ACHN (cell line): ENCODE results near the gene RPS26.
A peak's percentile ranks its signal among the peaks of the same experiment; 100 is the strongest.
"Not testable (repeated sequence)": the region's sequence is repeated elsewhere in the genome, so short reads cannot be mapped to it uniquely, and the experiment has no call there.

Source experiments
- DNase-seq: peaks from one replicate; pipeline ENCODE4 v3.0.0-alpha.2; 2015
- in situ Hi-C: cut with HindIII; loops from 2 replicates; pipeline ENCODE4 v1.10.0; 2017; ENCODE audit warnings: low sequenced_read_pairs, low pct_ligation_motif_present, low pct_unique_long_range_greater_than_20kb

Gene RPS26

GRCh38 chr12:56018356-56018755 lies 23.4 kb upstream of the RPS26 start:
- in situ Hi-C loops = no loop called here

GRCh38 chr12:56020423-56021184 lies 21.1 kb upstream of the RPS26 start, which contains the start of gene IKZF4:
TSS of gene IKZF4 (plus strand) at chr12:56021043. CDS start at chr12:56021494, 451 bp downstream.
- in situ Hi-C loops = no loop called here
- no peak for DNase-seq

More at GRCh38 chr12:56018356-56018755, 23.4 kb upstream of the RPS26 start:
- no peak for DNase-seq

GRCh38 chr12:56021889-56022497 lies 19.7 kb upstream of the RPS26 start:
- no peak for DNase-seq
- in situ Hi-C loops = no loop called here

- no peak for DNase-seq
- in situ Hi-C loops = no loop called here
Observed at GRCh38 chr12:56028511-56029165, 13.1 kb upstream of the RPS26 start.

GRCh38 chr12:56029166-56029519 lies 12.6 kb upstream of the RPS26 start:
- in situ Hi-C loops = no loop called here

GRCh38 chr12:56029666-56030293 lies 11.9 kb upstream of the RPS26 start:
- in situ Hi-C loops = no loop called here
- peak; percentile 78 for DNase-seq

More at GRCh38 chr12:56029166-56029519, 12.6 kb upstream of the RPS26 start:
- DNase-seq = no peak

- in situ Hi-C loops = no loop called here
- DNase-seq = no peak
Observed at GRCh38 chr12:56031987-56032386, 9.7 kb upstream of the RPS26 start.

GRCh38 chr12:56034586-56035332 lies 7.0 kb upstream of the RPS26 start:
- in situ Hi-C loops = no loop called here

GRCh38 chr12:56037161-56037560 lies 4.6 kb upstream of the RPS26 start:
- in situ Hi-C loops = no loop called here
- no peak for DNase-seq

More at GRCh38 chr12:56034586-56035332, 7.0 kb upstream of the RPS26 start:
- no peak for DNase-seq

GRCh38 chr12:56038022-56038655 lies 3.6 kb upstream of the RPS26 start:
- in situ Hi-C loops = no loop called here
- no peak for DNase-seq

- no peak for DNase-seq
- in situ Hi-C loops = no loop called here
Observed at GRCh38 chr12:56040151-56040550, 1.6 kb upstream of the RPS26 start.

GRCh38 chr12:56040963-56041551 lies 661 bp upstream of the RPS26 start:
- no peak for DNase-seq
- in situ Hi-C loops = no loop called here

GRCh38 chr12:56042430-56042813 lies 704 bp downstream of the RPS26 start:
- DNase-seq, in situ Hi-C loops: not testable (repeated sequence)

- DNase-seq = no peak
- in situ Hi-C loops = no loop called here
Observed at GRCh38 chr12:56042843-56043242, 1.1 kb downstream of the RPS26 start.

GRCh38 chr12:56046027-56046780 lies 4.5 kb downstream of the RPS26 start:
- no peak for DNase-seq
- in situ Hi-C loops = no loop called here

GRCh38 chr12:56053407-56053893 lies 11.7 kb downstream of the RPS26 start:
- in situ Hi-C loops = no loop called here
- DNase-seq = no peak

- DNase-seq = not testable (repeated sequence)
Observed at GRCh38 chr12:56059964-56060363, 18.2 kb downstream of the RPS26 start.

More at GRCh38 chr12:56059964-56060363, 18.2 kb downstream of the RPS26 start:
- in situ Hi-C loops = not testable (repeated sequence)
